Effector memory CD8-positive, alpha-beta T cell (primary cell): ENCODE results near the gene CLEC3B.
"Not testable (repeated sequence)": the region's sequence is repeated elsewhere in the genome, so short reads cannot be mapped to it uniquely, and the experiment has no call there.

Experiments
- ATAC-seq: fragments of 150-1000 bp; cut with Tn5 transposase; replicated peaks from 2 replicates; pipeline ENCODE4 v1.10.0; 2021; ENCODE audit warnings: mild to moderate bottlenecking, moderate library complexity
- DNase-seq, 3 experiments: peaks; one replicate each; pipeline ENCODE4 v3.0.0; 2021
- H3K27ac Mint-ChIP-seq, 2 donors: one replicate each; pipeline ENCODE4 v1.8.0; 2022; ENCODE audit warnings: mild to moderate bottlenecking in 2 of 2, mixed read lengths in 2 of 2, moderate library complexity in 2 of 2
- H3K27me3 Mint-ChIP-seq, 2 donors: one replicate each; pipeline ENCODE4 v1.8.0; 2022; ENCODE audit warnings: mixed read lengths in 2 of 2
- H3K36me3 Mint-ChIP-seq: one replicate; pipeline ENCODE4 v1.8.0; 2022; ENCODE audit warnings: mild to moderate bottlenecking, moderate library complexity, mixed read lengths; ENCODE audit not compliant: insufficient read depth
- H3K4me1 Mint-ChIP-seq, 2 donors: one replicate each; pipeline ENCODE4 v1.8.0; 2022; ENCODE audit warnings: low read depth in 2 of 2, mixed read lengths in 2 of 2
- H3K4me3 Mint-ChIP-seq, 2 donors: one replicate each; pipeline ENCODE4 v1.8.0; 2022; ENCODE audit warnings: mild to moderate bottlenecking in 2 of 2, mixed read lengths in 2 of 2, moderate library complexity in 2 of 2
- H3K9me3 Mint-ChIP-seq, 2 donors: one replicate each; pipeline ENCODE4 v1.8.0; 2022; ENCODE audit warnings: mixed read lengths in 2 of 2

CLEC3B gene

GRCh38 chr3:45067941-45068340 lies 41.8 kb downstream of the CLEC3B start:
- H3K9me3 Mint-ChIP-seq: no peaks in the 10 kb centered on the region
- H3K36me3 Mint-ChIP-seq: no peaks in the 10 kb centered on the region
- H3K4me3 Mint-ChIP-seq: no peak overlapping the region
- H3K4me1 Mint-ChIP-seq: peaks cover 7 to 9% of the 10 kb centered on the region in 2 donors
- H3K27me3 Mint-ChIP-seq: peaks cover 13 to 37% of the 10 kb centered on the region in 2 donors
- ATAC-seq (no peak), DNase-seq (no peak)
- H3K27ac Mint-ChIP-seq: no peak overlapping the region

GRCh38 chr3:45071075-45071474 lies 45.0 kb downstream of the CLEC3B start:
- no peaks in the 10 kb centered on the region for H3K9me3 Mint-ChIP-seq
- H3K27me3 Mint-ChIP-seq: peaks cover 25 to 51% of the 10 kb centered on the region in 2 donors
- no peak for ATAC-seq
- no peak overlapping the region for H3K27ac Mint-ChIP-seq
- H3K4me3 Mint-ChIP-seq: no peak overlapping the region
- no peaks in the 10 kb centered on the region for H3K4me1 Mint-ChIP-seq
- H3K36me3 Mint-ChIP-seq: no peaks in the 10 kb centered on the region
- no peak for DNase-seq

DNA sequence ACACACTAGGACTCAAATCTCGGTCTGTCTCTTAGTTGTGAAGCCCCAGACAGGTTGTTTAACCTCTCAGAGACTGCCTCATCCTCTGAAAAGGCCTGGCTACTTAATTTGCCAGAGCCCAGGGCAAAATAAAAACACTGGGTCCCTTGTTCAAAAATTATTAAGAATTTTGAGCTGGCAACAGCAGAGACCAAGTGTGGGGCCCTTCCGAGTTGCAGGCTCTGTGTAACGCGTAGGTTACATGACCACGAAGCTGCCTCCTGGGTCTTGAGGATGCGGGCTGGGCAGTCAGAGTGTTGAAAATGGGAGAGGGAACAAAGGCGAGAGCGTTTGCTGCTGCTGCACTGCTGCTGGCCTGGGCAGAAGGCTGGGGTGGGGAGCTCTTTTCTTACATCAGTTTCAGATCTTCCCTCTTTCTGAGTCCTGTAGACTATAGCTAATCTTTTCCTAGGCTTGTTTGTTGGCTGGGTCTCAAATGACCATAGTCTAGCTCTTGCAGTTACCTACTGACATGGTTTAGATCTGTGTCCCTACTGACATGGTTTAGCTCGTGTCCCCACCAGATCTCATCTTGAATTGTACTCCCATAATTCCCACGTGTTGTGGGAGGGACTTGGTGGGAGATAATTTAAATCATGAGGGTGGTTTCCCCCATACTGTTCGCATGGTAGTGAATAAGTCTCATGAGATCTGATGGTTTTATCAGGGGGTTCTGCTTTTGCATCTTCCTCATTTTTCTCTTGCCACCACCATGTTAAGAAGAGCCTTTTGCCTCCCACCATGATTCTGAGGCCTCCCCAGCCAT lies 49.9 kb downstream of the CLEC3B start:
- DNase-seq: no peak
- no peaks in the 10 kb centered on the region for H3K9me3 Mint-ChIP-seq
- H3K27ac Mint-ChIP-seq: no peak overlapping the region

DNA sequence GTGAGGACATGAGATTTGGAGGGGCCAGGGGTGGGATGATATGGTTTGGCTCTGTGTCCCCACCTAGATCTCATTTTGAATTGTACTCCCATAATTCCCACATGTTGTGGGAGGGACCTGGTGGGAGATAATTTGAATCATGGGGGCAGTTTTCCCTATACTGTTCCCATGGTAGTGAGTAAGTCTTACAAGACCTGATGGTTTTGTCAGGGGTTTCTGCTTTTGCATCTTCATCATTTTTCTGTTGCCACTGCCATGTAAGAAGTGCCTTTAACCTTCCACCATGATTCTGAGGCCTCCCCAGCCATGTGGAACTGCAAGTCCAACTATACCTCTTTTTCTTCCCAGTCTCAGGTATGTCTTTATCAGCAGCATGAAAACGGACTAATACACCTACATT lies 52.2 kb downstream of the CLEC3B start:
- not testable (repeated sequence) for H3K9me3 Mint-ChIP-seq, DNase-seq, H3K4me3 Mint-ChIP-seq, H3K36me3 Mint-ChIP-seq, H3K4me1 Mint-ChIP-seq, ATAC-seq, H3K27ac Mint-ChIP-seq
- peaks cover 13 to 23% of the 10 kb centered on the region in 2 donors for H3K27me3 Mint-ChIP-seq

More for the DNA sequence above, 49.9 kb downstream of the CLEC3B start:
- ATAC-seq: no peak
- H3K36me3 Mint-ChIP-seq: no peaks in the 10 kb centered on the region
- peaks cover 13 to 14% of the 10 kb centered on the region in 2 donors for H3K27me3 Mint-ChIP-seq
- H3K4me1 Mint-ChIP-seq: no peaks in the 10 kb centered on the region
- H3K4me3 Mint-ChIP-seq: no peak overlapping the region

DNA sequence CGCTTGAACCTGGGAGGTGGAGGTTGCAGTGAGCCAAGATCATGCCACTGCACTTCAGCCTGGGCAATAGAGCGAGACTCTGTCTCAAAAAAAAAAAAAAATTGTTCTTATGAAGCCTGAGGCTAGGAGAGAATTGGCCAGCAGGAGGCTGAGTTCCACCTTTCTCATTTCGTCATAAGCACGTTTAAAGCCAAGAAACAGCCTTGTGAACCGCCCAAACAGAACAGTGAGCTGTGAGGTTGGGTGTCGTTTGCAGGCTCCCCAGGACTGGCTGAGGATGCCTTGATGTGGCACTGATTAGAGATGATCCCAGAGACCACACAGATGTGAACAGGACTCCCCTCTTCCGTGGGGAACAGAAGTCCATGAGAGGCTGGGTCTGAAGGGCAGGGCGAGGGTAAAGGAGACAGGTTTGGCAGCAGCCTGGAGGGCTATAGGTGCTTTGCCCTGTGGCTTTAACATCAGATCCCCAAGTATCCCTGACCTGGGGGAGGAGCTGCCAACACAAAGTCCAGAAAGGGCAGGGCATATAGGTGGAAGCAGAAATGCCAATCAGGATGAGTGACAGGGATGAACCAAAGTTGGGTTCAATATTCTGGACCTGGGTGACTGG lies 52.9 kb downstream of the CLEC3B start:
- no peak for DNase-seq
- Mint-ChIP-seq H3K36me3 (no peaks in the 10 kb centered on the region), H3K27me3 (peaks cover 7 to 23% of the 10 kb centered on the region in 2 donors), H3K27ac (no peak overlapping the region), H3K9me3 (no peaks in the 10 kb centered on the region), H3K4me3 (no peak overlapping the region), H3K4me1 (no peaks in the 10 kb centered on the region)
- ATAC-seq: no peak

GRCh38 chr3:45079715-45080114 lies 53.6 kb downstream of the CLEC3B start:
- H3K27ac Mint-ChIP-seq: no peak overlapping the region
- H3K36me3 Mint-ChIP-seq: no peaks in the 10 kb centered on the region
- H3K4me1 Mint-ChIP-seq: no peaks in the 10 kb centered on the region
- no peak for ATAC-seq
- H3K27me3 Mint-ChIP-seq: peaks cover under 1 to 19% of the 10 kb centered on the region in 2 donors
- no peak overlapping the region for H3K4me3 Mint-ChIP-seq
- no peaks in the 10 kb centered on the region for H3K9me3 Mint-ChIP-seq
- DNase-seq: no peak

GRCh38 chr3:45080824-45081223 lies 54.7 kb downstream of the CLEC3B start:
- Mint-ChIP-seq H3K4me1 (no peaks in the 10 kb centered on the region), H3K9me3 (no peaks in the 10 kb centered on the region), H3K4me3 (no peak overlapping the region), H3K27me3 (peaks cover 0 to 19% of the 10 kb centered on the region in 2 donors), H3K36me3 (no peaks in the 10 kb centered on the region), H3K27ac (no peak overlapping the region)
- no peak for ATAC-seq
- DNase-seq: no peak

DNA sequence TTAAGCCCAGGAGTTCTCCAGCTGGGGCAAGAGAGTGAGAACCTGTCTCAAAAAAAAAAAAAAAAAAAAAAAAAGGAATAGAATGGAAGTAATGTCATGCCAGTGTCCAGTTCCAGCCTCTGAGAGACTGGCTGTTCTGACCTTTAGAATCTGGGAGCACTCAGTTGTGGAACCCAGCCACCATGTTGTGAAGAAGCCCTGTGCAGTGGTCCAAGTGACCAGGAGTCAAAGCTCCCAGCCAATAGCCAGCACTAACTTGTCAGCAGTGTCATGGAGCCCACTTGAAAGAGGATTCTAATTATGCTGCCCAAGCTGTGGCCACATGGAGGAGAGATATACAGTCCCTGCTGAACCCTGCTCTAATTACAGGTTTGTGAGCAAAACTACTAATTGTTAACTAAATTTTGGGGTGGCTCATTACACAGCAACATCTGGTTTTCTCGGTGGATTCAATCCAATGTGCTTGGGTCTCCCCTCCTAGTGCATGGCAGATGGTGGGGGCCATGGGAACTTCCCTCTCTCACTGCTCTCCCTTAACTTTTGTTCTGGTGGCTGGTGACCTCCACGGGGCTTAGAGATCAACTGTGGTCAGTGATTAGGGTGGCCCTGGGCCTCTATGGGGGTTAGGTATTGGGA lies 55.5 kb downstream of the CLEC3B start:
- Mint-ChIP-seq H3K36me3 (no peaks in the 10 kb centered on the region), H3K27me3 (peaks cover 0 to 19% of the 10 kb centered on the region in 2 donors), H3K27ac (no peak overlapping the region), H3K4me1 (no peaks in the 10 kb centered on the region), H3K9me3 (no peaks in the 10 kb centered on the region), H3K4me3 (no peak overlapping the region)
- ATAC-seq (no peak), DNase-seq (no peak)

DNA sequence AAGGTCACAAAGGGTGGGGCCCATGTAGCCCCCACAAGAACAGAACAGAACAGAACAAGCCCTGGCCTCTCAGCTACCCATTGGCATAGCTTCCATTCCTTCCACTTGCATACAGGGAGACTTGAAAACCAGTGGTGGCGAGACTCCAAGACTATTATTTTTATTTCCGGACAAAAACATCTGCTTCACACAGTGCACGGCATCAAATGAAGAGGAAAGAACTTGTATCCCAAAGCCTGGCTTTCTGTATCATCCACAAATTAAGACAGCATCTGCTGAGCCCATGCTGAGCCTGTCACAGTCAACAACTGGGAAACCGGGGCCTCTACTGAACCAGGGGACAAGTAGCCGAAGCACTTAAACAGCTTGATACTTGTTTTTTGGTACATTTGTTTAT lies 56.0 kb downstream of the CLEC3B start:
- Mint-ChIP-seq H3K4me3 (no peak overlapping the region), H3K4me1 (no peaks in the 10 kb centered on the region), H3K36me3 (no peaks in the 10 kb centered on the region), H3K27ac (no peak overlapping the region), H3K27me3 (peaks cover 0 to 19% of the 10 kb centered on the region in 2 donors), H3K9me3 (no peaks in the 10 kb centered on the region)
- DNase-seq: no peak
- no peak for ATAC-seq

DNA sequence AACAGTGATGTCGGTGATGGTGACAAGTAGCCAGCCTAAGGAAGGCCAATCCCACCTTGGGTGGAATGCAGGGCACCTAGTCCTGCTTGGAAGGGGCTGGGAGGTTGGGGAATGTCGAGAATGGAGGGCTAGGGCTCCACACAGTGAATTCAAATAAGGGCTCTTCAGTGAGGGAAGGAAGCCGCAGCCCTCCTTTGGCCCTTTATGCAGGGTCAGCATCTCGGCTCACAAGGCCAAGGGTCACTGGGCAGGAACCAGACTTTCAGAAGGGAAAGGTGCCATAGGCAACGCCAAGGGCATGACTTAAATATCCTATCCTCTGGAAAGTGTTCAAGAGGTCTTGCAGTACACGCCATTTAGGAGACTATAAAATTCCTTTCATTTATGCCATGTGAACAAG lies 56.9 kb downstream of the CLEC3B start:
- Mint-ChIP-seq H3K36me3 (no peaks in the 10 kb centered on the region), H3K27ac (no peak overlapping the region), H3K27me3 (peaks cover 0 to 19% of the 10 kb centered on the region in 2 donors), H3K9me3 (no peaks in the 10 kb centered on the region), H3K4me1 (no peaks in the 10 kb centered on the region), H3K4me3 (no peak overlapping the region)
- no peak for ATAC-seq
- no peak for DNase-seq

DNA sequence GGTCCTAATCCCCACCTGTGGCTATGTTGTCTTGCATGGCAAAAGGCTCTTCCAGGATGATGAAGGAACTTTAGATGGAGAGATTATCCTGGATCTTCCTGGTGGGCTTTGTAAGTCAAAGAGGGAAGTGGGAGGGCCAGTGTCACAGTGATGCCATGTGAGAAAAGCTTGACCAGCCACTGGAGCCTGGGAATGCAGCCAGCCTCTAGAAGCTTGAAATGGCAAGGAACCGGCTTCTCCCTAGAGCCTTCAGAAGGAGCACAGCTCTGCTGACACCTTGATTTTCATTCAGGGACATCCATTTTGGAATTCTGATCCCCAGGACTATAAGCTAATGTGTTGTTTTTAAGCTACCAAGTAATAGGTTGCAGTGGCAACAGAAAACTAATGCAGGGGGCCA lies 58.3 kb downstream of the CLEC3B start:
- no peaks in the 10 kb centered on the region for H3K36me3 Mint-ChIP-seq
- H3K4me3 Mint-ChIP-seq: no peak overlapping the region
- H3K9me3 Mint-ChIP-seq: no peaks in the 10 kb centered on the region
- no peaks in the 10 kb centered on the region for H3K4me1 Mint-ChIP-seq
- no peak for ATAC-seq
- no peak for DNase-seq
- H3K27ac Mint-ChIP-seq: no peak overlapping the region
- H3K27me3 Mint-ChIP-seq: peaks cover 0 to 19% of the 10 kb centered on the region in 2 donors

DNA sequence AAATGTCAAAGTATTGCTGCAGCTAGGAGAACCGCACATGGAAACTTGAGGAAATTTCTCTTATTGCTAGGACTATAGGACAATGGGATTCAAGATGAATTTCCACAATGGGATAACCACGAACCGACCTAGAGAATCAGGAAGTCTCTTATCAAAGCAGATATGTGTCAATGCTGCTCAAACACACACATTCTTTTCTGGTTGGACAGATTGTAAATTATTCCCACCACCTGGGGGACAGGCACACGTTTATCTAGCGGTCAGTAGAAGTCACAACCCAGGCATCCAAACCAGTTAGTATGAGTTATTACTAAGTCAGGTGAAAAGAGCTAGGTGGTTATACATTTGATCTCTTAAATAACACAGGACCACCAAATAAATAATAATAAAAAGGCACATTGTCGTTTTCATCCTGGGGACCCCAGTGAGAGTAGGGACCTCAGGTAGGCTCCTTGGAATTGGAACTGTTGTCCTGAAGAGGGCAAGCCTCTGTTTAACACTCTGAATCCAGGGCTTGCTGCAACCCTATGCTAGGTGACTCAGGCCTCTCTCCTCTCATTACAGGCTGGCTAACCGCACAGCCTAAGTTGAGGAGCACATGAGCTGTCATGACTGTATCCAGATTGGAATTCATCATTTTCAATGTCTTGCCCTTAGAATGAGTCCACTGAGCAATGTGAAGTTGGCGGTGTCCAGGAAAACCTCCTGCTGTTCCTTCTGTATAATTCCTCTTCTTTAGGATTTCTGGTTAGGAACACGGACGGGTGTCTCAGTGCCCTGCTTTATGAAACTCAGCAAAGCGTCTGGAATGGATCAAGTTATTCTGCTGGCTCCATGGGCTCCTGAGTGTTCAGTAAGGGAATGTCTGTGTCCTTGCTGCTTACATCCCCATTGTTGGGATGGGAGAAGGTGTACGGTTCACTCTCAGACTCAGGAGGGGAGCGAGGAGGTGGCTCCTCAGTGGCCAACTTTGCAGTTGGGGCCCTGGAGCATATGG lies 59.0 kb downstream of the CLEC3B start:
- DNase-seq (no peak), ATAC-seq (no peak)
- no peaks in the 10 kb centered on the region for H3K9me3 Mint-ChIP-seq
- no peaks in the 10 kb centered on the region for H3K36me3 Mint-ChIP-seq
- H3K4me1 Mint-ChIP-seq: no peaks in the 10 kb centered on the region
- H3K27me3 Mint-ChIP-seq: peaks cover 0 to 19% of the 10 kb centered on the region in 2 donors
- H3K27ac Mint-ChIP-seq: no peak overlapping the region
- H3K4me3 Mint-ChIP-seq: no peak overlapping the region
